Epithelial cell of proximal tubule (primary cell): ENCODE results near the gene RPL18. TPM values are rescaled to one million over a fixed set of nuclear protein-coding genes. Genes with fewer than 3 reads are reported as not detected.
"Not testable (repeated sequence)": the region's sequence is repeated elsewhere in the genome, so short reads cannot be mapped to it uniquely, and the experiment has no call there.

Experiments
- DNase-seq: peaks from one replicate; pipeline ENCODE4 v3.0.0-alpha.2; 2011; ENCODE audit warnings: low read depth
- H3K4me3 ChIP-seq: 2 replicates; pipeline ENCODE4 v1.5.1; 2011; ENCODE audit warnings: low read depth, mild to moderate bottlenecking, low read length
- CTCF ChIP-seq: conservative IDR thresholded peaks from 2 replicates; pipeline ENCODE4 v1.5.1; 2012; ENCODE audit warnings: low read depth, mild to moderate bottlenecking, low read length
- total RNA-seq: library from RNA; depleted of rRNA; stranded (reverse); fragments of >200 nt; gene quantifications from 2 replicates; pipeline ENCODE4 v1.2.3, GENCODE V29; 2015

RPL18 gene
- total RNA-seq, 1 donor from 2014 or later: 2,927 TPM

- H3K4me3 ChIP-seq: no peak overlapping the region
- DNase-seq: no peak
- no peak for TF ChIP-seq CTCF
Observed at GRCh38 chr19:48660852-48661710, 42.1 kb upstream of the RPL18 start.

DNA sequence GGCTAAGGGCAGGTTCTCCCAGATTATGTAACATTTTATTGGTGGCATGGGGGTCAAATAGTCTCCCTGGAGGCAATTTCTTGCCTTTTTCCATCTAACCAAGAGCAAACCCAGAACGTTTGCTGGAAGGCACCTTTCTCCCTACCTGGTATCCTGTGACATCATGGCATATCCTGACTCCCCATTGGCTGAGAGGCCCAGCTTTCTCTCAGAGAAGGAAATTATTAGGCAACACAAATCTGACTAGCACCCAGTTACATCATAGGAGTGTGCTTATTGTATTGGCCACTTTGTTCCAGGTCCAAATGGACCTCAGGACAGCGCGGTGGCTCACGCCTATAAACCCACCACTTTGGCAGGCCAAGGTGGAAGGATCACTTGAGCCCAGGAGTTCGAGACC is 40.8 kb upstream of the RPL18 start:
- DNase-seq: no peak
- no peak overlapping the region for H3K4me3 ChIP-seq
- TF ChIP-seq CTCF: no peak

- no peak for DNase-seq
- no peak for TF ChIP-seq CTCF
- H3K4me3 ChIP-seq: no peak overlapping the region
Observed at GRCh38 chr19:48658483-48658882, 39.5 kb upstream of the RPL18 start.

DNA sequence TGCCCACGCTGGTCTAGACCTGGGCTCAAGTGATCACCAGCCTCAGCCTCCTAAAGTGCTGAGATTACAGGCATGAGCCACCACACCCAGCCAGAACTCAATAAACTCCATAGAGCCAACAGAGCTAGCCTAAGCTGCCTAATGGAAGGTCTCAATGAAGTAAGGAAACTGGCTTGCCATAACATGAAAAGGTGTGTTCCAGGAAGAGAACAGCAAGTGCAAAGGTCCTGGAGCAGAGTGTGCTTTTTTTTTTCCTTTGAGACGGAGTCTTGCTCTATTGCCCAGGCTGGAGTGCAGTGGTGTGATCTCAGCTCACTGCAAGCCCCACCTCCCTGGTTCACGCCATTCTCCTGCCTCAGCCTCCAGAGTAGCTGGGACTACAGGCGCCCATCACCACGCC is 38.9 kb upstream of the RPL18 start:
- not testable (repeated sequence) for DNase-seq

DNA sequence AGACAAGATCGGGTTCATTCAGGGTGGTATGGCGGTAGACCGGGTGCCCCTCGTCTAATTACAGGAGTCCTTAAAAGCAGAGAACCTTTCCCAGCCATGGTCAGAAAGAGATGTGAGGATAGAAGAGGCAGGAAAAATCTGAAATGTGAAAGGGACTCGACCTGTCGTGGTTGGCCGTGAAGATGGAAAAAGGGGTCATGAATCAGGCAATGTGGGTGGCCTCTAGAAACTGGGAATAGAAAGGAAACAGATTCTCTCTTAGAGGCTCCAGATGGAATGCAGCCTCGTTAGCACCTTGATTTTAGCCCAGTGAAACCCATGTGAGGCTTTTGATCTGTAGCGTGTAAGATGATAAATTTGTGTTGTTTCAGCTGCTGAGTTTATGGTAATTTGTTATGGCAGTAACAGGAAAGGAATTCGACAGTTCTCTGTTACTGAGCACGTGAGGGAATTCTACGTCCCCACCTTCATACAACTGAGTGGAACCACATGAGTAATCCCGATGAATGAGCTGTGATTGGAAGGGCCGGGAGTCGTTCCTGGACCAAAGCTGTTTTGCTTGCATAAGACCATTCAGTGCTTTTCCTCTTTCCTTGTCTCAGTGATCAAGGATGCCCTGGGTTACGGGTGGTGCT is 38.0 kb upstream of the RPL18 start:
- no peak overlapping the region for H3K4me3 ChIP-seq
- TF ChIP-seq CTCF: no peak
- peak; percentile 81 for DNase-seq

More for the DNA sequence above, 38.9 kb upstream of the RPL18 start:
- H3K4me3 ChIP-seq: not testable (repeated sequence)

- H3K4me3 ChIP-seq: no peak overlapping the region
- no peak for TF ChIP-seq CTCF
- no peak for DNase-seq
Observed at GRCh38 chr19:48654299-48655059, 35.5 kb upstream of the RPL18 start.

GRCh38 chr19:48651683-48652048 is 32.7 kb upstream of the RPL18 start:
- no peak for DNase-seq
- TF ChIP-seq CTCF: no peak
- no peak overlapping the region for H3K4me3 ChIP-seq
